ENCODE data around the gene S100A6.

S100A6 gene

DNA sequence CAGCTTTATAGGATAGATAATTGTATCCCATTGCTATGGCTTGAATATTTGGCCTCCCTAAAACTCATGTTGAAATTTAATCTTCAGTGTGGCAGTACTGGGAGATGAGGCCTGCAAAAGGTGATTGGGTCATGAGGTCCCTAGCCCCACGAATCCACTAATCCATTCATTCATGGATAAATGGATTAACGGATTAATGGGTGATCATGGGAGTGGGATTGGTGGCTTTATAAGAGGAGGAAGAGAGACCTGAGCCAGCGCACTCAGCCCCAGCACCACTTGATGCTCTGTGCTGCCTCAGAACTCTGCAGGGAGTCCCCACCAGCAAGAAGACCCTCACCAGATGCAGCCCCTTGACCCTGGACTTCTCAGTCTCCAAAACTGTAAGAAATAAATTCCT is 32.0 kb downstream of the S100A6 start:
- no peak for DNase-seq (ENCODE audit: low spot score)

DNA sequence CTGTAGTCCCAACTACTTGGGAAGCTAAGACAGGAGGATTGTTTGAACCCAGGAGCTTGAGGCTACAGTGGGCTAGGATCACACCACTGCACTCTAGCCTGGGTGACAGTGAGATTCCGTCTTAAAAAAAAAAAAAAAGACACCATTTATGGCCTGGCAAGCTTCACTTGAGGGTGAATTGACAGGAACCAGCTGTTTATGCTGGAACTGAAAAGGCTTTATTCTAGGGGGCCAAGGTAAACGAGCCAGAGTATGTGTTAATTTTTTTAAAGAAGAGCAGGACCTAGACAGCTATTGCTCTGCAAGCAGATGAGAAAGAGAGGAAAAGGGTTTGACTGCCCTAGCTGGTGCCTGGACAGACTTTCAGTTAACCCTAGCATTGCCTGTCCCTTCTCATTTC is 37.0 kb downstream of the S100A6 start:
- no peak for DNase-seq (ENCODE audit: low spot score)

DNA sequence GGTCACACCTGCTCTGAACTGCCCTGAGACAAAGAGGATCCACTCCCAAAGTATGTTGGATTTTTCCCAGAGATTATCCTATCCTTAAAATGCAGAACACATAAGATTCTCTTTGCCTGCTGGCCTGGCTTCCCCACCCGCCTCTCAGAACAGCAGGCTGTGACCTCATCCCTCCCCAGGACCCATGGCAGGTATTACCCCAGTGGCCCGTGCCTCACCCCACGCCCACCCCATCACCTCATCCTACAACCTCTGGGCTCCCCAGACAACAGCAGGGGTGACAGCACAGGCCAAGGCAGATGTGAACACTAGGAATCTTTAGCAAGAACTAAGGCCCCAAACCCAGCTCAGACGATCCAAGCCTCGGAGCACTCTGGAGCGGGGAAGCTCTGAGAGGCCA is 40.3 kb downstream of the S100A6 start:
- no peak for DNase-seq (ENCODE audit: low spot score)

DNA sequence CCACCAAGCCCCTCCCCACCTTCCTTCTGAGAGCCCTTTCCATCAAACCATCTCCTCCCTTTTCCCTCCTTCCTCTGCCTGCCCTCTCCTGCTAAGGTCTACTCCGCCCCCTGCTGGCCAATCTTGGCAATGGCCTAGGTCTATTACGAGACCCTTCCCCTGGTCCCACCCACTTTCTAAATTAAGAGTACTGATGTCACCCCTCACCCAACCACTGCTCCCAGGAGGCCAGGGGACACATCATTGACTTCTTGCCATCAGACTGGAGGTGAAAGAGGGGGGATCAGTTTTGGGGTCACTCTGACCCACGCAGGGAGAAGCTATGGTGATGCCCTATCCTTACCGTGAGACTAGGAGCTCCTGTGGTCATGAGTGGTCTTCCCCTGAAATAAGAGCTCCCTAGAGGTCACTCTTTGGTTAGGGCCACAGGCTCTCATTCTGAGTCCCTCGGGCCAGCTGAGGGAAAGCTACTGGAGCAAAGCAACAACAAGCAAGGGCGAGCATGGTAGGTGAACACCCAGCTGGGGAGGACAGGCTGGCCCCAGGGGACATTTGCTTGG is 40.7 kb downstream of the S100A6 start:
- peak; percentile 83 for DNase-seq (ENCODE audit: low spot score)

DNA sequence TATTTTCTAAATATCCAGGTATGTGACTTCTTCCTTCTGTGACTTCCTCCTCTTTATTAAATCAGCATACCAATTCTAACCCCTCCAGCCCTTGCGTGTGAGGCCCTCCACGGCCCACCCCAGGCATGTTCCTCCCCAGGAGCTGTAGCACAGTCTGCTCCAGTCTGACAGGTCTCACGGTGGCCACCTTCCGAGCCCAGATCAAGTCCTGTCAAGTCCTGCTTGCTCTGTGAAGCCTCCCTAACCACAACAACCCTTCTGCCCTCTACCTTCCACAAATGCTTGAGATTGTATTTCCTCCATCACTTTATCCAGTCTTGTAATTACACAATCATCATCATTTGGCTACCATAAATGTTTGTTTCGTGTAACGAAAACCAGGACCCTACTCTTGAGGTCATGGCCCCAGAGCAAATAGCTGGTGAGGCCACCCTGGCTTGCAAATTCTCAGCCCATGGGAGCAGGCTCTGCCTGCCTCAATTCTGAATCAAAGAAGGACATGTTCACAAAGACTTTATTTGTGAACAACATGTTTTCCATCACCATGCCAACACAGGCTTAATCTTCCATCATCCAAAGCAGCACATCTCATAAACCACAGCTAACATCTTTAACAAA is 42.3 kb downstream of the S100A6 start:
- DNase-seq (ENCODE audit: low spot score): no peak

DNA sequence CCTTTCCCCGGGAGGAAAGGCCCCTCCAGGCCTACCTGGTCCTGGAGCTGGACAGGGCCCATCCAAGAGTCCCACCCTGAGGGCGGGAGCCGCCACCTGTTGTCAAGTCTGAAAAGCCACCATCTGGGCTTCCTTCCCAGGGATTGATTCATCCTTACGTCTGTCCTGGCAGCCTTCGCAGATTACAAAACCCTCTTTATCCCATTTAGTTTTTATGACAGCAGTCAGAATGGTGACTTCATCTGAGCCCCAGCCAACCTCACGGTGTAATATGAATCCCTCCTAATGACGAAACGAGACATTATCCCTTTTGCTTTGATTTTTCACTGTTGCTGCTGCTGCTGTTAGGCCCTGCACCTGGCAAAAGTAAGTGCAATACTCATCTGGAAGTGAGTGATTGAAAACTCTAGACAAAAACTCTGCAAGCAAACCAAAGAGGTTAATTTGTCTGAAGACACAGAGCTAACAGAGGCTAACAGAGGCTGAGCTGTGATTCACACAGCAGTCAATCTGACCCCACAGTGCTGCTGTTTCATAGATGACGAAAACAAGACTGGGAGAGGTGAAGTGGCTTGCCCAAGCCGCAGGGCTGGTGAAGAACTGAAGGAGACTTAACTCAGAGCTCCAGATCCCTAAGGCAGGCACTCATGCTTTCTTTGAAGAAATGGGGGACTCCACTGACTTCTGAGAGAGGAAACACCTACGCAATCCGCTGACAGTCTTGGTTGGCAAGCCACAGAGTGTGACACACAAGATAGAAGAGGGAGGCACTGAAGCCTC is 45.3 kb downstream of the S100A6 start:
- no peak for DNase-seq (ENCODE audit: low spot score)

DNA sequence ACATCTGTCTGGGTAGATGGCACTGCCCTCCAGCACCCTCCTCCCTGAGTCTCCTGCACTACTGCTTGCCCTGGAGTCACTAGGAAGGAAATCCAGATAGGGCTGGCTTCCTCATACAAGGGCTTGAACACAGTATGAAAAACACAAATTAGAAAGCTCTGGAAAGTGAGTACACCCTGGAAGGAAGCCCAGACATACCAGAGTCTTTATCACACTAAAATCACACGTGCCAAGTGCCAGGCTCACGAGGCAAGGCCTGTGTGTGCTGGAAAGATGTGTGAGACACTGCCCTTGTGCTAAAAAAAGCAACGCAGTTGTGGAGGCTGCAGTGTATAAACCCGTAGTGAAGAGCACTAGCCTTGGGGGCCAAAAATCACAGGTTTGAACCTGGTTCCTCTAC is 47.1 kb downstream of the S100A6 start:
- DNase-seq (ENCODE audit: low spot score): no peak

DNA sequence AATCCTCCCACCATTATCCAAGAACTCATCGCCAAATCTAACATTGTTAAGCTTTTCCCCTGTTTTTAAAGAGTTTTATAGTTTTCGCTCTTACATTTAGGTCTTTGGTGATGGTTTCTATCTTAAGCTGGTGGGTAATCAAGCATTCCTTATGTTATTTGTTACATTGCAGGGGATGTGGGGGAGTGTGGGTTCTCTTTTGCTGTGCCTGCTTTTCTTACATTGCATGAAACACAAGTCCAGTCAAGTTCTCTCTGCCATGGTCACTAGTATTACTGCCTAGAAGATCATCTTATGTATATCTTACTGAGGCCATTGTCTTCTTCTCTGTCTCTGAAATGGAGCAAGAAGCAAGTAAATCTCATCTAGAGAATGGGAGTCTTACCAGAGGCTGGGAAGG is 48.1 kb downstream of the S100A6 start:
- no peak for DNase-seq (ENCODE audit: low spot score)

DNA sequence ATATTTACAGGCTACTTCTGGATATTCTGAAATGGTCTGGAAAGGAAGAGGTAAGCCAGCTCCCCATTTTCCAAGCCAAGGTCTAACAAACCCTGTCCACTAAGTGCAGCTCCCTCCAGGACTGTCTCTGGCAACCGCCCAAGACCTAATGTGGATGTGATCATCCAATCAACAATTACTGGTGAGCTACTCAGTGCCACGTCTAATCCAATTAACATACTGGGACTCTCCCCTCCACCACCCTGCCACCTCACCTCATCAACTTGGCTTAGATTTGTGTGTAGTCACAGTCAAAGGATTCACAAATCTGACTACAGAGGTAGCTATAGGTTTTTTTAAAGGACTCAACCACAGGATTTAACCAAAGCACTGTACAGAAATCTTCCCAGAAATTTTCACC is 49.9 kb downstream of the S100A6 start:
- no peak for DNase-seq (ENCODE audit: low spot score)

All from SK-N-DZ (cell line).